Eye (tissue), 1 donor: ENCODE data around the gene PPP1R11.

Source experiments
- DNase-seq: peaks from one replicate; pipeline ENCODE4 v3.0.0-alpha.2; 2015

PPP1R11 gene

DNA sequence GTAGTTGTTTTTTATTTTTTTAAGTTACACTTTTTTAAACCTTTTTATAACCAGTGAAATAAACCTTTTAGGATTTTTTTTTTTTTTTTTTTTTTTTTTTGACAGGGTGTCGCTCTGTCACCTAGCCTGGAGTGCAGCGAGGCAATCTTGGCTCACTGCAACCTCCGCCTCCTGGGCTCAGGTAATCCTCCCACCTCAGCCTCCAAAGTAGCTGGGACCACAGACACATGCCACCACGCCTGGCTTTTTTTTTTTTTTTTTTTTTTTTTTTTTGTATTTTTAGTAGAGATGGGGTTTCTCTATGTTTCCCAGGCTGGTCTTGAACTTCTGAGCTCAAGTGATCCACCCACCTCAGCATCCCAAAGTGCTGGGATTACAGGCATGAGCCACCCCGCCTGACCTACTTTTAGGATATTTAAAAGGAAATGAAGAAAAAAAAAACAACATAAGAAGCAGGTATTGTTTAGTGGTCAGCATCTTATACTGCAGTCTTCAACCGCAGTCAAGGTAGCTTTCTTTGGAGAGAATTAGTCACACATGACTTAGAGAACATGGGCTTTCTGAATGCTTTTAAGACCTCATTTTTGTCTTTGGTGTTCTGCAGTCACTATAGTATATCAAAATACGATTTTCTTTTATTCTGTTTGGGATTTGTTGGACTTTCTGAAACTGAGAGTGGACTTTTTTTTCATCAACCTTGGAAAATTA is 4.4 kb upstream of the PPP1R11 start:
- DNase-seq = no peak

DNA sequence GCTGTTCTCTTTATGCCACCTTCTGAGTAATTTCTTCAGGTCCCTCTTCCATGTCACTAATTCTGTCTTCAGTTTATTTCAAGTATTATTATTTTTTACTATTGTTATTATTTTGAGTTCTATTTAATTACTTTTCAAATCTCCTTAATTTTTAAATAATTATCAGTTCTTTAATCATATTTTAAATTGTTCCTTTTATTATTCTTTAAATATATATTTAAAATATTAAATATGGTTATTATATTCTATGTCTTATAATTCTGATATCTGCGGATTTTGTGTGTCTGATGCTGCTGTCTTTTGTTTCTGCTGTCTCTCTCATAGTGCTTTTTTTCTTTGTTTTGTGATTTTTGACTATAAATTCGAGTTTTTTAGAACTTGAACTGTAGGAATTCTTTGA is 3.7 kb upstream of the PPP1R11 start:
- DNase-seq = no peak

DNA sequence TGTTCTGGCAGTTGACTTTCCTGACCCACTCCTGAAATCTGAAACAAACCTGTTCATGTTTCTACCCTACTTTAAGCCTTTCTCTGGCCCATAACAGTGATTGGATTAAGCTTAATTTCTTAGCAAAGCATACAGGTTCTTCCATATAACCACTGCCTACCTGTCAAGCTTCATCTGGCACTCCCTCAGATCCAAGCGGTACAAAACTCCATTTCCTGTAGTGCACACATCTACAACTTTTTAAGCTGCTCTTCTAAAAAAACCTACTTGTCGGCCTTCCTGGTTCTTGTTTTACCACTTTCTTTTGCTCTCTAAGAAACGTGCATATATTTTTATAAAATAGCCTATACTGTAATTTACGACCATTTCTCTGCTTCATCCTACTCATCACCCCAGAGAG is 916 bp upstream of the PPP1R11 start:
- no peak for DNase-seq

DNA sequence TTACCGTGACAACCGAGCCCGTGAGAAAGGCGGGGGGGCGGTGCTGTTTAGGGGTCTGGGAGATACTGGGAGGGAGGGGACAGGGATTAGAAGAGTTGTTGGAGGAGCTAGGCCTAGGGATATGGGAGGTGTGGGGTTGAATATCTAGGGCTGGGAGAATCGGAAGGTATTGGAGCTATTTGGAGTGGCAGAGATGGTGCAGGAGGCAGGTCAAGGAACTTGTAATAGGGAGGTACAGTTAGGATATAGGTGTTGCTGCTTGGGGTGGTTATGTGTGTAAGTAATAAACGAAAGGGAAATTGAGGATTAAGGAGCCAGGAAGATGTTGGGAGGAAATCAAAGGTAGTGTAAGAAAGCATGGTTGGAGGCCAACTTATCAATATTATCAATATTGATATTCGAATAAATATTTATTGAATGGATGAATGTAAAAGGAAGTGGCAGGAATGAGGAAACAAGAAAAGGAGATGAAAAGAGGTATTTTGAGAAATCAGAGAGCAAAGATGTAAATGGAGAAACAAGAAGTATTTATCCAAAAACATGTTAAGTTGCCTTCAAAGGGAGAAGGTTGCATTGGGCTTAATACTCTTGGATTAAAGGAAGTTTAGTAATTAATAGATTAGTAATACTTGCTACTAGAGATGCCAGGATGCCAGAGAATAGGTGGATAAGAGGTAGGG is 602 bp downstream of the PPP1R11 start:
- no peak for DNase-seq

DNA sequence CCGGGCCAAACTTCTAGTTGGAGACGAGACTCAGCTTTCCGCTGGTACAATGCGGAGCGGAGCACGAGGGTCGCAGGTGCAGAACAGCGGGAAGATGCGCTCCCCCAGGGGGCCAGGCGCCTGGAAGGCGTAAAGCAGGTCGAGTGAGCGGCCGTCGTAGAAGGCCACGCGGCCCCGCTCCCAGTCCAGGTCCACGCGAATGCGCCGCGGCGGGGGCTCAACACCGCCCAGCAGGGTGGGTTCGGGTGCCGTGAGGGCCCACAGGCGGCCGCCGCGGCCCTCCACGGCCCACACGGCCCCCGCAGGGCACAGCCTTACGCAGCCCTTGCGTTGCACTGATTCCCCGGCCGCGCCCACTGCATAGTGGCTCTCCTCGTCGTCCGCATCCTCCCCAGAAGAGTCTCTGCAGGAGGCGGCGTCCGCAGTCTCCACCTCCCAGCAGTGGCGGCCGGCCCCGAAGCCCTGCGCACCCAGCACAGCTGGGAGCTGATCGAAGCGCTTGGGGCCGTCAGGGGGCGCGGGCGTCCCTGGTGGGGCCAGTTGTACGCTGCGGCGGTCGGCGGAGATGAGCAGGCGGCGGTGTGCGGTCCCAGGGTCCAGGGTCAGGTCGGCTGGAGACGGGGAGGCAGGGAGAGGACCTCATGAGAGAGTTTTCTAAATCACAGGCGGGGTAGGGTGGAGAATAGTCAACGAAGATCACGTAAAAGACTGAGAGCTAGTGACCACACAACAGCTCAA is 4.3 kb downstream of the PPP1R11 start:
- peak; percentile 62 for DNase-seq

DNA sequence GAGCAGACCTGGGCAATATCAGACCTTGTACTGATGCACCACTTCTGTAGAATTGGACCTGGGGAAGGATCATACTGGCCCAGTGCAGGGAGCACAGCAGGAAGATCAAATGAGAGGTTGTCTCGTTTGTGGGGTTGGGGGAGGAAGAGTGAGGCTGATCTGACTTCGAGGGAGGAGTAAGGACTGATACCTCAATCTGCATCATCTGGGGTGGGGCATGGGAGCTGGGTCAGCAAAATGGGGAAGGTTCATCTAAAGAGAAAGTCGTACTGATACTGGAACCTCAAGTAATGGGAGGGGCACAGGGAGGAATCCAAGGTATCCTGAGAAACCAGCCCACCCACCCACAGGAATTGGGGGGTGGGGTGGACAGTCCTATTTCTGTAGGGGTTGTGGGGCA is 4.9 kb downstream of the PPP1R11 start:
- no peak for DNase-seq

DNA sequence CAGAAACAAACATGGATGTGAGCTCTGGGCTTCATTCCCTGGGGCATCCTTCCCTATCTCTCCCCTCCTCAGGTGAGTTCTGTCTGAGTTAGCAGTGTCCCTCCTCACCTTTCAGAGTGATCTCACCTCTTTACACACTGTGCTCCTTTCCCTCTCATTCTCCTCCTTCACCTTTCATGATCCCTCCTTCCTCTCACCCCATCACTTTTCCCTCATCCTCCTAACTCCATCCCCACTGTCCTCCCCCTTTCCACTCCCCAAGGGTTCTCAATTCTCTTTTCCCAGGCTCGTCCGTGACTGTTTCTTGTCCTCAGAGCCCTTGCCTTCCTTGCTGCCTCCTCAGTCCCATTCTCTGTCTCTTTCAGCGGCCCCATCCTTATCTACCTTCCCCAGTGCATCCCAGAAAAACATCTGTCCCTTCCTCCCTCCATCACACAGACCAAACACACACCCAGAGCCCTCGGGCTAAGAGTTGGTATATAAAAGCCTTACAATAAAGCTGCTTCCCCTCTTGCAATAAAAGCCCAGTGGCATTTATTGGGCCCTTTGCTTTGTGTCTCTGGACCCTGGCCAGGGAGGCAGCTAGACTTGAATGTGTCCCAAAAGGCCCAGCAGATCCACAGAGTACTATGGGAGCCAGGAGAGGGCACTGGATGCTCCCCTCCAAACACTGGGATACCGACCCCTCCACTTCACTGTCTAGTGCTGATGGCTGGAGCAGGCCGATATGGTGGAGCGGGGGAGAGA is 6.7 kb downstream of the PPP1R11 start:
- no peak for DNase-seq

DNA sequence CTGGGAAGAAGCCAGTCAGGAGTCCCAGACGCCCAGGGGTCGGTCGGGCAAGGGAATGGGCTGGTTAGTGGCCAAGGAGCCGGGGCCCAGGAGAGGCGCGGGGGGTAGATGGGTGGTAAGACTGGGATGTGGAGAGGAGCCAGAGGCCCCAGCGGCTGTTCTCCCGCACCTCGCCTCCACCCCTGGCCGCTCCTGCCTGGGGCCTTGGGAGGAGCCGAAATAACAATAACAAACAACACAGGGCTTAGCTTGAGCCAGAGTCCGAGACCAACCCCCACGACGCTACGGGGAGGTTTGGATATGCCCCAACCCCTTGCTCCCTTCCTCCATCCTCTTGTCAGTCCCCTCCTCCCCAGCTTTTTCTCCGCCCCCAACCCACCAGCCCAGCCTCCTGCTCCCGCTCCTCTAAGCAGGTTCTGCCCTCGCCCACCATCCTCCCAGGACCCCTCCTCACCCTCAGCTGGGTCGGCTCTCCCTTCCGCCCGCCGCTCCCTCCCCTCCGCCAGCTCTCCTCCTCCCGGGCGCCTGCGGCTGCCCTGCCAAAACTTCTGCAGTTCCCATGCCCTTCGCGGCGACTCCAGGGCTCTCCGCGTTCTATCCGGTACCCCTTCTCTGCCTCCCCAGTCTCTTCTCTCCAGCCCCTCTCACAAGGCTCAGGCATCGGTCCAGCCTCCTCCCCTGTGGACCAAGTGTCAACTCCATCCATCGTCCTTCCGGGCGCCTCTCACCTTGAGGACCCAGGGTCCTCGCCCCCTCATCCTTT is 7.5 kb downstream of the PPP1R11 start:
- DNase-seq = peak; percentile 44

DNA sequence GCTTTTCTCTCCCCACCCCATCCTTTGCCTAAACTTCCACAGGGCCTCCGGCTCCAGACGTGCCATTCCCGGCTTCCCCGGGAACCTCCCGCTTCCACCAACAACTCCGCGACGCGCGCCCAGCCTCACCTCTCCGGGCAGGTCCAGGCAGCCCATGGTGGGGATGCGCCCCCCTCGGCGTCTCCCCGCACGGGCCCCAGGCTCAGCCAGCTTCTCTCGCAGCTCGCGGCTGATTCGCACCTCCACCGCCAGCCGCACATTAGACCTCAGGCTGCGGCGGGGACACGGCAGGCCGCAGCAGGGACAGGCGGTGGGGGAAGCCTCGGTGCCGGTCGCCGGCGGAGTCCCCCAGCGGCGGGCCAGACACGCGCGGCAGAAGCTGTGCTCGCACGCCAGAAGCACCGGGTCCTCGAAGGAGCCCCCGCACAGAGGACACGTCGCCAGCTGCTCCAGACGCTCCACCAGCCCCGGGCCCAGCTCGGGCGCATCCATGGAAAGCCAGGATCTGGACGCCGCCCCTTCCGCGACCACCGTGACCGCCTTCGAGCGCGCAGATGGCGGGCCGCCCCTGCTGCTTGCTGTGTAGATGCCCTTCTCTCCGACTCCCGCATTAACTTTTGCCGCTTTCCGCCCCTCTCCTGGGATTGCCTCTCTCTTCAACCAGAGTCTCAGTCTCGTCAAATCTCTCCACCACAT is 8.2 kb downstream of the PPP1R11 start, which contains the start of gene RNF39:
TSS of gene RNF39 (minus strand) at position 676 of the 696 bp plus-strand sequence. CDS start at position 492, 184 bp downstream.
- DNase-seq = peak; percentile 50

DNA sequence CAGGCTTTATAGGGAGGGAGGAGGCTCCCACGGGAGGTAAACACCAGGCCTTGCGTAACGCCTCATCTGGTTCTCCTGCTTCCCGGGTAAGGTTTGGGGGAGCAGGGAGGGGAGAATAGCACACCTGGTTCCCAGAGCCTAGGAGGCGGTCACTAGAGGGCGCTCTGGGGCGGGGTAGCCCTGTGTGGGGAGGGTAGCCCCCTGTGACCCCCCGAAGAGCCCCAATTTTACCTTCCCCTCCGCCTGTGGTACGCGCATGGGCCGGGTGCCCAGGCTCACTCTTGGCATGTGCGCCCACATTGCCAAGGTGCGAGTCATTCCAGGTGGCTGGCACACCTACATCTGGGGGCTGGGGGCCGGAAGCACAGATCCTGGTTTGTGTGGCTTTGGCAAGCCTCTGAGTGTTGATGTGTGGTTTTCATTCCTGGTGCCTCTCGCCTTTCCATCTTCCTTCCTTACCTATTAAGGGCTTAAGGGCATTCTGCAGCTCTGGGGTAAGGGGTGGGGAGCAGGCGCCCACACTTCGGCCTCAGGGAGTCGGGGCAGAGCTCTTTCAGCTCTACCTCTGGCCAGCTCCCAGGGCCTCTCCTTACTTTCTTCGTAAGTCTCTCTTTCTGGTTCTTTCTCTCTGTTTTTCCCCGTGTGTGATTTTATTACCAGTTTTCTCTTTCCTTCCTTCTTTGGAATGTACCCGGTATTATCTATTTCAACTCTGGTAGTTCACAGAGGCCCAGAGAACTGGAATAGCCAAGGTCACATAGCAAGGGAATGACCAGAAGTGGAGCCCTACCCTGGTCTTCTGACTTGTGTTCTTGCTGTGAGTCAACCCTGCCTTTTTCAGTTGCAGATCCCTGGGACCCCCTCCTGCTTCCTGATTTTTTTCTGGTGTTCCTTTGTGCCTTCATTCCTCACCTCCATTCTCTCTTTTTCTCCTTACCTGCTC is 9.1 kb downstream of the PPP1R11 start:
- DNase-seq = no peak

DNA sequence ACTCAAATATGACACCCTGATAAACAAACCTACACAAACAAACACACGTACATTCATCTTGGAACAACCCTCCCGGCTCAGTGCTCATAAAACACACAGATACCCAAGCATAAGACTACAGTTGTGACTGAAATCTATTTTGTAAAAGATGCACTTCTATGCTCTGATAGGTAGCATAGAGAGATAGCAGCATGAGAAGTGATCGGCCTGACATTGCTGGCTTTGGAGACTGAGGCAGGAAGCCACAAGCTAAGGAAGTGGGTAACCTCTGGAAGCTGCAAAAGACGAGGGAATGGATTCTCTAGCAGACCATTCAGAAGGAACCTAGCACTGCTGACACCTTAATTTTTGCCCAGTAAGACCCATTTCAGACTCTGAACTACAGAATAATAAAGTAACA is 10.2 kb downstream of the PPP1R11 start:
- DNase-seq = no peak

DNA sequence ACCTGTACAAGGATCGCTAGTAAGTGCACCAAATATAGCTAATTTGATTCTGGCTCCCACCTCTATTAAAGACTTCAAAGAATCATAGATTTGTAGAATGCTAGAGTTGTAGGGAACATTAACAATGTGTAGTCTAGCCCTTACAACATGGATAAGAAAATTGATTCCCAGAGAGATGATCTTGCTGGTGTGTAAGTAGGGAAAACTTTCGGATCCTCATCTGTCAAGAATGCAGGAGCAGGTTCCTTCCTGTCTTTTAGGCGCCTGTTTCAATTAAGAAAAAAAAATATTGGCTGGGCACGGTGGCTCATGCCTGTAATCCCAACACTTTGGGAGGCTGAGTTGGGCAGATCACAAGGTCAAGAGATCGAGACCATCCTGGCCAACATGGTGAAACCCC is 20.9 kb downstream of the PPP1R11 start:
- no peak for DNase-seq

DNA sequence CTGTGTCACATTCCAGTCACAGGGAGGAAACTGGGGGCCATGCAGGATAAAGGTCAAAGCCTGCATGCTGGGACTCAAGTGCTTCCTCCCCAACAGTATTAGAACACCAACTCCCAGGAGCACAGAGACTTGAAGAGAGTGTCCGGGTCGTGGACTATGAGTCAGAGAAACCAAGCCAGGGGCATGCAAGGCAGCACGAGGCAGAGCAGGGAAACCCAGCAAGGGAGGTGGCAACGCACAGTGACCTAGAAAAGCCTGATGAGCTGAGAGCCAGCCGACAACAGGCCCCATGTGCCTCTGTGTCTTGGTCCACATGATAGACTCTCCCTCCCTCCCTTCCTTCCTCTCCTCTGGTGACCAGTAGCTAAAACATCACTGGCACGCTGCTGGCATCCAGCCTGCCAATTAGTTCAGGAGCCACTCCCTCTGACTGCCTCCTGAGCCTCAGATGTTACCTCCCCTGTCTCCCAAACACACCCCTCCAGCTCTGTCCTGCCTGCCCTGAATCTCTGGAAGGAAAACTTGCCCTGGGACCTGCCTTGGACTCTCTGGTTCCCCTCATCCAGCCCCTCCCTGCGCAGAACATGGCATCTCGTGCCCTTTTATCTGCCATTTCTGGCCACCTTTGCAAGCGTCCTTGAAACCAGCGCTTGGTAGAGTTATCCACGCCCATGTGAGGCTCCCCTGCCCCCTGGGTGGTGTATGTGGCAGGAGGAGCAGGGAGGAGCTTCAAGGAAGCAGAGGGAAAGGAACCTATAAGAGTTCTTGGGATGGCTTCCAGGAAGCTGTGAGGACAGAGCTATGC is 24.8 kb downstream of the PPP1R11 start:
- peak; percentile 31 for DNase-seq

DNA sequence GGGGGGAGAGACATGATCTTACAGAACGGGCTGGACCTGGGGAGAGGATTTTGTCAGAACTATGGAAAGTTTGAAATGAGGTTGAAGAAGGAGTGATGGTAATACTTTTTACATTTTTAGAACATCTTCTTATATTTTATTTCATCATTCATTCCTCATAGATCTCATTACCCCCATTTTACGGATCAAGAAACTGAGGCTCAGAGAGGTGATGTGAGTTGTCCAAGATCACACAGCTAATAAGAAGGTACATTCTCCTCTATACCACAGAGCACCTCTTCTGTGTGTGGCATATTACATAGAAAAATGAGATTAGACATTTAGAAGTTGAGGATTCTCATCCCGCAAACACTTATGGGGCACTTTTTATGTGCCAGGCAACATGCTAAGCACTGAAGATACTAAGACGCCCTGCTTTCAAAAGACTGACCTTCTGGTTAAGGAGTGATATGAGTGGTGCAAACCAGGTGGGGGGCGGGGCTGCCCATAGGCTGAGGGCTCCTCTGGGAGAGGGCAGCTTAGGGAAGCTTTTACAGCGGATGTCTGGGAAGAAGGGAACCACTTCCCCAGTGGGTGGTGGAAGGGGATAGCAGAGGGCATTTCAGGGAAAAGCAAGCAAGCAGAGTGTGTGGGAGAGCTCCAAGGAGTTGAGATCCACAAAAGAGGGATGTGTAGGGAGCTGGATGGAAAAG is 26.0 kb downstream of the PPP1R11 start:
- no peak for DNase-seq

DNA sequence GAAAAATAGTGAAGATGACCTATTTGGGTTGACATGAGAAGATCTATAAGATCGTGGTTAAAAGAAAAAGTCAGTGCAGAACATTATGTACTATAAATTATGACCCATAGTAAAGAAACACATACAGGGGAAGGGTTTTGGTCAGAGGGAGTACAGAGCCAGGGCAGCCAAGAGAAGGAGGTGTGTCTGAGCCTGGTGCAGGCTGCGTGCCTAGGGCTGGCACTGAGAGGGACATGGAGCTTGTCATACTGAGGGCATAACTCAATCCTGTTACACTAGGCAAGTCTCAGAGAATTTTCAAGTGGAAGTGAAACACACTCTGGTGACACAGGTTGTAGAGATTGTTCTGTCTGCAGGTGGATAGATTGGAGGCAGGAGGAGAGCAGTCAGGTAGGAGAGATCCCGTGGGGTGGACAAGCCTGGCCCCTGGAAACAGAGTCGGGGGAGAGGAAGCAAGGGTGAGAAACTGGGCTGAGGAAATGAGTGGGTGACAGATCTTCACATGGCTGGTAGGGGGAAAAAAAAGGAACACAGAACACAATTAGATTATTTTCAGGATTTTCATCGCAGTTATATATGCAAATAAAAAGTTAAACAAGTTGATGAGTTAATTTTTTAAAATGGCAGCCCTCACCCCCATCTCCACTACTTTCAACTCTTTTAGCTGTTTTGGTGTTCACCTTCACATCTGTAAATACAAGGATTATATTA is 27.1 kb downstream of the PPP1R11 start:
- DNase-seq = no peak

DNA sequence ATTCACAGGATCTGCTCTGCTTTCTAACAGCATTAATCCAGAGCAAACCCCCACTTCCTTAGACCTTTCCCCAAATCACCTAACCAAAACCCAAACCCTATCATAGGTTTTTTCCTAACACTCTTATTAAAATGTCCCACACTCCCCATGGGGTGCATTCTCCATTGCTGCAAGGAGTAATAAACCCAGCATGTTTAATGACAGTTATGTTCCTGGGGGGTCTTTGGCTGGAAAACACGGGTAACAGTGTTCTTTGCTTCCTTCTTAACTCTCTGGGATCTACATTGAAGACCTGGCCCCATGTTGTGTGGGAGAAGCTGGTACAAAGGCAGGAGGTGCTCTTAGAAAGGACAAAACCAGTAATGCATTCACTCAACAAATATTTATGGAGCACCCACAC is 29.8 kb downstream of the PPP1R11 start:
- no peak for DNase-seq

DNA sequence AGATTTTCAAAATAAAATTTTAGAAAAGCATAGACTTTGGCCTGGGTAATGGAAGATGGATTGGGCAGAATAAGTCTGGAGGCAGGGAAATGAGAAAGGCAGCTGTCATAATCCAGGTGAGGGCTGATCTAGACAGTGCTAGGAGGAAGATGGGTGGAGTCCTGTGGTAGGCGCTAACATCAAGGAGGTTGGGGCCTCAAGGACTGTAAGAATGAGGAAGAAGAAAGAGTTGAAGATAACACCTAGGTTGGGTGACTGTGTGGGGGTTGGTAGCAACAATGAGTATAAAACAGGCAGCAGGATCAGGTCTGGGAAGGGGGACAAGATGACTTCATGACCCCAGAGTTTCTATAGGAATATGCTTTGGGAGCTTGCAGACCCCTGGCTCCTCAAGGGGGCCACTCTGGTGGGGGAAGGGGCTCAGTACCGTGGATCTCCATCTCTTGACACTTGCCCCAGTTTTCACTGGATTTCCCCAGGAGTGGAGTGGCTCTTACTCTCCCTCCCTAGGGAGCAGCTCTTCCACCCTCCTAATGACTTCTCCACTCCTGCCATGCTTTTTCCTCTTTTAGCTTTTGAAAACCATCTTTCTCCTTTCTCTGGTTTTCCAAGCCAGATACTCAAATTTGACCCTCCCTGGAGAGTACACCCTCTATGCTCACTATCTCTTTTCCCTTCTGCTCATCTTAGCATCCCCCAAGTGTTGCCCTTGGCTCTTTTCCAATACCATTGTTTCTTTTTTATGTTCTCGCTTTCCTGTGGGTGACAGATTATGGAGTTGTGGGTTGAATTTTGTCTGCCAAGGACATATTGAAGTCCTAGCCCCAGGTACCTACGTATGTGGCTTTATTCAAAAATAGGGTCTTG is 31.1 kb downstream of the PPP1R11 start:
- no peak for DNase-seq
